IPS DF 6.9 (cell line): ENCODE results near the gene TSHB.

Experiments used
- DNase-seq: peaks from one replicate; pipeline ENCODE4 v3.0.0-alpha.2; 2013; ENCODE audit warnings: low read depth, low spot score
- H3K27ac ChIP-seq: one replicate; pipeline ENCODE4 v1.5.1; 2013; ENCODE audit warnings: low read length, control low read depth
- H3K27me3 ChIP-seq: 2 replicates; pipeline ENCODE4 v1.6.1; 2013; ENCODE audit warnings: mild to moderate bottlenecking, low read length; ENCODE audit not compliant: control insufficient read depth, insufficient read depth
- H3K36me3 ChIP-seq: 2 replicates; pipeline ENCODE4 v1.6.1; 2013; ENCODE audit warnings: low read length; ENCODE audit not compliant: control insufficient read depth, insufficient read depth
- H3K4me1 ChIP-seq: 2 replicates; pipeline ENCODE4 v1.6.1; 2013; ENCODE audit warnings: low read length; ENCODE audit not compliant: control insufficient read depth, insufficient read depth
- H3K4me3 ChIP-seq: 2 replicates; pipeline ENCODE4 v1.5.1; 2013; ENCODE audit warnings: mild to moderate bottlenecking, low read length
- H3K9me3 ChIP-seq: 2 replicates; pipeline ENCODE4 v1.6.1; 2013; ENCODE audit warnings: low read length, inconsistent platforms; ENCODE audit not compliant: control insufficient read depth, insufficient read depth
- WGBS: extraction: QIAGEN DNeasy Blood & Tissue Kit; methylation state at CpG from one replicate; pipeline ENCODE4 v1.1.7; 2013; ENCODE audit warnings: mixed read lengths, missing lambda C conversion rate; ENCODE audit not compliant: insufficient read length, insufficient coverage; 5-methylcytosine and 5-hydroxymethylcytosine counted together

The TSHB gene

DNA sequence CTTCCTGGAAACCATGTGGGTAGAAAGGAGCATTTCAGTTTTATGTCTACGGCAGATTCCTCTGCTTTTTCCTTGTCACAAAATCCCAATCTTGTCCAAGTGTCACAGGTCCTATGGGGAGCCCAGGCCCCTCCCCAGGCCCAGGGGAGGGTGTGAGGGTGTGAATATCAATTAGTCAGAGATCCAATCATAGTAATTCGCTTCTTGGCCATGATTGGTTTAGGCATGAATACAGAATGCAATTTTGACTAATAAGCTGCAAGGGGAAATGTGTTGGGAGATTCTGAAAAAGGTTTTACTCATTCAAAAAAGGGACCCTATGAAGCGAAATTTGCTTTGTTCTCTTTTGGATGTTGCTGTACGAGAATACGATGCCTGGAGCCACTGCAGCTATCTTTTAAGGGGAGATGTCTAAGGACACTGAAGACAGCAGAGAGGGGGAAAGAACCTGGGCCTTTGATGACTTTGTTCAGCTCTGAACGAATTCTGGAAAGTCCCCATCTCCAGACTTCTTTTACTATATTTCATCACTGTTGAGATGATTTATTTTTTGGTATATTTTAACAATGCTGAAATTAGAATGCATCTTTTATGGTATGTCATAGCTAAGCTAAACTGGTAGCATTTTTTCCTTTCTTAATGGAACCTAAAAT, 41.5 kb downstream of the TSHB start:
- no CpG with 5 or more reads among the region's 6 CpGs for WGBS
- DNase-seq, result no peak
- H3K27me3 ChIP-seq, result no peaks in the 10 kb centered on the region
- H3K27ac ChIP-seq, result no peak overlapping the region
- H3K9me3 ChIP-seq, result no peaks in the 10 kb centered on the region
- no peaks in the 10 kb centered on the region for H3K36me3 ChIP-seq
- no peak overlapping the region for H3K4me3 ChIP-seq
- no peaks in the 10 kb centered on the region for H3K4me1 ChIP-seq

DNA sequence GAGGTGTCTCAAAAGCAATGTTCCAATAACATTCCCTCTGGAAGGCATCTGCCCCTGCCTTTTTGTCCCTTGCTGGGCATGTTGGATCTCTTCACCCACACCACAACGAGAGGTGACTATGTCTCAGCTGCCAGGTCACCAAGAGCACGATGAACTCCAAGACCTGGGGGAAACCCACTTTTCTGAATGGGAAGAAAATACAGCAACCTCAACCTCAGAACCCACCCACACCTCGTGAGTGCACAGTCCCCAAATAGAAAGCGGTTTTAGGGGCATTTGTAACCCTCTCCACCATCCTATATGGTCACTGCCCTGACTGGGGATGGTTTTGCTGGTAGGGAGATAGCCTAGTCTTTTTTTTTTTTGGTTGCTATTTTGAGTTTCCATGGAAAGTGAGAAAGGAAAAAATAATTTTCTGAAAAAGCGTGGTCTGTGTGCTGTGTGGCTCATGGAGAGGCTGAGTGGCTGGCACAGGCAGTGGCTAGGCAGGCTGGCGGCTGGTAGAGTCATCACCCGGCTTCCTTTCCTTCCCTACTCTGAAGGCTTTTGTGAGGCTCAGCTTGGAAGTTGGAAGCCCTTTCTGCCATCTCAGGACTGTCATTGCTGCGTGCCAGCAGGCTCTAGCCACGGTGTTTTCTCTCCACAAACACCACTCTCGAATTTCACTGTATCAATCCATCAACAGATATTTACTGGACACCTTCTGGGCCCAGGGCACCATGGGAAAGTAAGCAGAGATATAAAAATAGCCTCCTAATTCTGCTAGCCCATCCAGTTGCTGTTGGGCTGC, 43.9 kb downstream of the TSHB start:
- H3K36me3 ChIP-seq, result no peaks in the 10 kb centered on the region
- no peak overlapping the region for H3K4me3 ChIP-seq
- H3K27me3 ChIP-seq, result no peaks in the 10 kb centered on the region
- DNase-seq, result no peak
- WGBS, result no CpG with 5 or more reads among the region's 10 CpGs
- no peaks in the 10 kb centered on the region for H3K4me1 ChIP-seq
- H3K9me3 ChIP-seq, result no peaks in the 10 kb centered on the region
- no peak overlapping the region for H3K27ac ChIP-seq

DNA sequence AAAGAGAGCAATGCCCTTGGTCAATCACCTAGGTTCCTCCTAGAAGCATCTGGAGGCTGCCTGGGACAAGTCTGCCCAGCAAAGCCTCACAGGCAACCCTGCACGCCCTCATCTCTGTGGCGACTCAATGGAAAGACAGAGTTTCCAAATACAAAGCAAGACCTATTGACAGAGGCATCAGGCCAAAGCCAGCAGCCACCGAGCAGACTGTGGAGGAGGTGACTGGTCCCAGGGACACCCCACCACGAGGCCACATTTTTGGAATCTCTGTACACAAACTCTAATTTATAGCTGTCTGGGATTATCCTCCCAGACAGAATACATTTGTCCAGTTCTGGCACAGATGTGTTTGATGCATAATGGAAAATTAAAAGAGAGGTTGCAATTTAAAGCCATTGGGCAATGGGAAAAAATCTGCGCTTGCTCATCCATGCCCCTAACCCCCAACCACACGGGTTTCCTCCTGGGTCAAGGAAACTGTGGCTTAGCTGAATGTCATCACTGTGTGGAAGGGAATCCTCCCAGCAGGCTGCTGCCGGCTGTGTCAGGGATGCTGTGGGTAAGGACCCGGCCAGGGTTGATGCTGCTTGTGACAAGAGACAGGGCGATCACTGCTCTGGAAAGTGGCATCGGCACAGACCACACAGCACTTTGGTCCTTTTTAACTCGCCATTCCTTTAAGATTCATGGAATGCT, 45.4 kb downstream of the TSHB start:
- H3K4me1 ChIP-seq, result no peaks in the 10 kb centered on the region
- H3K27ac ChIP-seq, result no peak overlapping the region
- H3K4me3 ChIP-seq, result no peak overlapping the region
- no peaks in the 10 kb centered on the region for H3K27me3 ChIP-seq
- H3K36me3 ChIP-seq, result no peaks in the 10 kb centered on the region
- DNase-seq, result no peak
- H3K9me3 ChIP-seq, result no peaks in the 10 kb centered on the region
- no CpG with 5 or more reads among the region's 11 CpGs for WGBS

DNA sequence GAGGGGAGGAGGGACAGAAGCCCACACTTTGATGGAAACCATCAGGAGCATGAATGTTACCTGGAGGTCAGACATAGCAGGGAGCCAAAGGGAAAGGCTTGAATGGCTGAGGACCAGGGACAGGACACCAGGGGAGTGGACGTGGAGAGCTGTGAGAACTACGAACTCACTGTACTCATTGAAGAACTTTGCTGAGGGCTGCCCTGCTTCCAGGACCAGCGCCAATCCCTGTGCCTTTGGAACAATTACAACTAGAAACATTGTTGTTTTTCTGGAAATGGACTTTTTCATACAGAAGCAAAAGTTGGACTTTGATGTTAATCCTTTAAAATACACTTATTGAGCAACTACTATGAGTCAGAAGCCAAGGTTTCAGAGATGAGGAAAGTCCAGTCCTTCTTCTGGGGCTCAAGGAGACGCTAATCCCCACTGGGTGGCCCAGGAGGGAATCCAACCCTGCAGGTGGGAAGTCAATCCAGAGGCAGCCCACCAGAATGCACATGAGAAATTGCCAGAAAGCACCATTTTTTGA, 46.8 kb downstream of the TSHB start:
- no CpG with 5 or more reads among the region's 4 CpGs for WGBS
- no peaks in the 10 kb centered on the region for H3K9me3 ChIP-seq
- DNase-seq, result no peak
- no peak overlapping the region for H3K27ac ChIP-seq
- H3K27me3 ChIP-seq, result no peaks in the 10 kb centered on the region
- H3K4me1 ChIP-seq, result no peaks in the 10 kb centered on the region
- no peak overlapping the region for H3K4me3 ChIP-seq
- H3K36me3 ChIP-seq, result no peaks in the 10 kb centered on the region

DNA sequence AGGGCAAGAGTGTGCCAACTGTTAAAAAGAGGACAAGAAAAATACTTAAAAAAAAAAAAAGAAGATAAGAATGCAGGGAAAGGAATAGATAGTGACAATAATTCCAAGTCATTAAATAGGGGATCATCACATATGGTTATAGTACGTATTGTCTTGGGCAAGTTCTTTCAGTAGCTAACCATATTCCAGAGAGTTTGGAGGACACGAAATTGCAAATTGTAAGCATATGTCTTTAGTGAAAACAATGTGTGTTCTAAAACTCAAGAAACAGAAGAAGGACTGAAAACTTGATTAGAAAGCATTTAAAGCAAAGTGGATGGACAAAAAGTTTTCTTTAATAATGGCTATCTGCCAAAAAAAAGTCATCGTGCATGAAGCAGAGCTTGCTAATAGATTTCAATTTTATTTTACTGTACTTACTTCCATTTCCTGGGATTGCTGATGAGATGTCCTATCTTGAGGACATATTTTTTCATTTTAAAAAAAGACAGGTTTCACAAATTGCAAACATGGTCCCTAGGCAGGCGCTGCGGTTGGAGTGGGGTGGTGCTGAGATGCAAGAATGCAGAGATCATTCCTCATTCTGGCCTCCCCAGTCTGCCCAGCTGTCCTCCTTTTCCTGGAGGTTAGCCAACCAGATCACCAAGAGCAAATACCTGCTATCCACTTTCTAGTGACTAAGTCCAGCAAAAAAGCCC, 47.8 kb downstream of the TSHB start:
- H3K9me3 ChIP-seq, result no peaks in the 10 kb centered on the region
- no peaks in the 10 kb centered on the region for H3K36me3 ChIP-seq
- H3K4me3 ChIP-seq, result no peak overlapping the region
- no peaks in the 10 kb centered on the region for H3K4me1 ChIP-seq
- no peaks in the 10 kb centered on the region for H3K27me3 ChIP-seq
- WGBS, result no CpG with 5 or more reads among the region's 5 CpGs
- no peak overlapping the region for H3K27ac ChIP-seq
- no peak for DNase-seq

DNA sequence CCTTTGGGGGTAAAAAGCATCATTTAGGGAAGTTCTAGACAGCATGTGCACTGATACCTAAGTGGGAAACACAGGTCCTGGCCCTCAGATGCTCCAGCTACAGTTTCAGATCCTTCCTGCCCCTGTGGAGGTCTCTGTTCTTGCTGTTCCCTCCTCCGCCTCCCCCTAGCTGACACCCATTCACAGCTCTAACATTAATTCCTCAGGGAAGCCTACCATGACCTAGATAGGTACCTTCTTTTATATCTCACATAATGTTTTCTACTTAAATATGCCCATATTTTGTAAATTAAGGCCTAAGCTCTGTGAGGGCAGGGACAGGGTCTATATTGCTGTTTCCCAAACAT, 48.3 kb downstream of the TSHB start:
- H3K4me3 ChIP-seq, result no peak overlapping the region
- no CpG with 5 or more reads among the region's 1 CpG for WGBS
- H3K27me3 ChIP-seq, result no peaks in the 10 kb centered on the region
- H3K4me1 ChIP-seq, result peaks cover 2% of the 10 kb centered on the region; the same call in 1 of the 2 replicates
- no peak for DNase-seq
- H3K27ac ChIP-seq, result no peak overlapping the region
- H3K9me3 ChIP-seq, result no peaks in the 10 kb centered on the region
- H3K36me3 ChIP-seq, result no peaks in the 10 kb centered on the region

DNA sequence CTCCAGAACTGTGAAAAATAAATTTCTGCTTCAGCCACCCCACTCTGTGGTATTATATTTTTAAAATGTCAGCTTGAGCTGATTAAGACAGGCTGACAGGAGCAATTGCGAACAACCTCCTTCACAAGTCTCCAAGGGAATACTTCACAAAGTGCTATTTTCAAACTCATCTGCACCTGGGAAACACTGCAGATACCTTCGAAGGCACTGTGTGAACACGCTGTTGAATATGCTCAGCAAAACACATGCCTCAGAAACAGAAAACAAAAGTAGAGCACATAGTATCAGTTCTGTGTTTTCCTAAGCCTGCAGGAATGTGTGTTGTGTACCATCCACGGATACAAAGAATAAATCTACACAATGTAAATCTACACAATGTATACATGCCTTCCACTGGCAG, 49.1 kb downstream of the TSHB start:
- Histone ChIP-seq H3K4me1 (peaks cover 2% of the 10 kb centered on the region; the same call in 1 of the 2 replicates), H3K4me3 (no peak overlapping the region), H3K27ac (no peak overlapping the region), H3K36me3 (no peaks in the 10 kb centered on the region), H3K27me3 (no peaks in the 10 kb centered on the region), H3K9me3 (no peaks in the 10 kb centered on the region)
- WGBS, result no CpG with 5 or more reads among the region's 4 CpGs
- no peak for DNase-seq

DNA sequence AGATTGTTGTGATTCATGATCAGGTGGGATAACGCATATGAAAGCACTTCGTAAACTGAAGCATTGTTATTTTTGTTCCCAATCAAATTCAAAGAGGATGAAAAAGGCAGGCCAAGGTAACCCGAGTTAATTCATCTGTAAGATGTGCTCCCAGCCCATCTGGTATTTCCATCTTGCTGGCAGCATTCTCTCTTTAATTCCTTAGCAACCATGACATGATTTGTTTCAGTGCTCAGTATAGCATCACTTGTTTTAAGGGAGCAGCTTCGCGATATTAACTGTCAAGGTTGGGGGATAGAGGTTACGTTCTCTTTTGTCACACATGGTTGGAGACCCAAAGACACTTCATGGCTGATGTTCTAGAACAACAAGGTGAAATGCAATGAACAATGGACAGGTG, 53.3 kb downstream of the TSHB start:
- Histone ChIP-seq H3K36me3 (no peaks in the 10 kb centered on the region), H3K27ac (no peak overlapping the region), H3K4me3 (no peak overlapping the region), H3K9me3 (no peaks in the 10 kb centered on the region), H3K27me3 (no peaks in the 10 kb centered on the region), H3K4me1 (peaks cover 3% of the 10 kb centered on the region; the same call in 1 of the 2 replicates)
- DNase-seq, result no peak
- WGBS, result no CpG with 5 or more reads among the region's 6 CpGs
